Coronary artery (tissue), 2 donors: ENCODE results near the gene MFN2.

ENCODE experiments used
- DNase-seq: peaks from one replicate; pipeline ENCODE4 v3.0.0-alpha.2; 2017; ENCODE audit warnings: low spot score
- H3K27ac ChIP-seq, 2 donors: fragments of 200-600 bp; sonication (generic); one replicate each; pipeline ENCODE4 v1.5.1; 2016 to 2019
- H3K4me3 ChIP-seq: fragments of 200-600 bp; sonication (generic); 2 replicates; pipeline ENCODE4 v1.5.1; 2016; ENCODE audit warnings: mild to moderate bottlenecking, moderate library complexity
- TF ChIP-seq, protein P1 (sequence below): fragments of 200-600 bp; sonication (generic); IDR thresholded peaks from one replicate; pipeline ENCODE4 v1.5.1; 2019; ENCODE audit warnings: antibody characterized with exemption

Gene MFN2

DNA sequence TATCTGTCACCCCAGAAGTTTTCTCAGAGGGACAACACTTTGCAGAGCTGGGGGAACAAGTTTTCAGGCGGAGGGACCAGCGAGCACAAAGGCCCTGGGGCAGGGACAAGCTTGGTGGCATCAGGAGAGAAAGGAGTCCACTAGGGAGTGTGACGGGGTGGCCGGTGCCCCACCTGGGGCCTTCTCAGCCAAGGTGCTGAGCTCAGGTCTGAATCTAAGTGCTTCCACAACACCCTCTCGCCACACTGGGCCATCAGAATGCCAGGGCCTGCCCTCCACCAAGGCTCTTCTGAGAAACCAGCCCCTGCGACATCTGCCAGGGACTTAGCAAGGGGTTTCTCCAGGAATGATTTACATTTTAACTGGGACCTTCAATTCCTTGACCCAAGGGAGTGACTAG, 75.0 kb downstream of the MFN2 start:
- DNase-seq: no peak
- TF ChIP-seq, protein P1, sequence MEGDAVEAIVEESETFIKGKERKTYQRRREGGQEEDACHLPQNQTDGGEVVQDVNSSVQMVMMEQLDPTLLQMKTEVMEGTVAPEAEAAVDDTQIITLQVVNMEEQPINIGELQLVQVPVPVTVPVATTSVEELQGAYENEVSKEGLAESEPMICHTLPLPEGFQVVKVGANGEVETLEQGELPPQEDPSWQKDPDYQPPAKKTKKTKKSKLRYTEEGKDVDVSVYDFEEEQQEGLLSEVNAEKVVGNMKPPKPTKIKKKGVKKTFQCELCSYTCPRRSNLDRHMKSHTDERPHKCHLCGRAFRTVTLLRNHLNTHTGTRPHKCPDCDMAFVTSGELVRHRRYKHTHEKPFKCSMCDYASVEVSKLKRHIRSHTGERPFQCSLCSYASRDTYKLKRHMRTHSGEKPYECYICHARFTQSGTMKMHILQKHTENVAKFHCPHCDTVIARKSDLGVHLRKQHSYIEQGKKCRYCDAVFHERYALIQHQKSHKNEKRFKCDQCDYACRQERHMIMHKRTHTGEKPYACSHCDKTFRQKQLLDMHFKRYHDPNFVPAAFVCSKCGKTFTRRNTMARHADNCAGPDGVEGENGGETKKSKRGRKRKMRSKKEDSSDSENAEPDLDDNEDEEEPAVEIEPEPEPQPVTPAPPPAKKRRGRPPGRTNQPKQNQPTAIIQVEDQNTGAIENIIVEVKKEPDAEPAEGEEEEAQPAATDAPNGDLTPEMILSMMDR: no peak
- Histone ChIP-seq H3K4me3 (no peak overlapping the region), H3K27ac (no peak overlapping the region)

DNA sequence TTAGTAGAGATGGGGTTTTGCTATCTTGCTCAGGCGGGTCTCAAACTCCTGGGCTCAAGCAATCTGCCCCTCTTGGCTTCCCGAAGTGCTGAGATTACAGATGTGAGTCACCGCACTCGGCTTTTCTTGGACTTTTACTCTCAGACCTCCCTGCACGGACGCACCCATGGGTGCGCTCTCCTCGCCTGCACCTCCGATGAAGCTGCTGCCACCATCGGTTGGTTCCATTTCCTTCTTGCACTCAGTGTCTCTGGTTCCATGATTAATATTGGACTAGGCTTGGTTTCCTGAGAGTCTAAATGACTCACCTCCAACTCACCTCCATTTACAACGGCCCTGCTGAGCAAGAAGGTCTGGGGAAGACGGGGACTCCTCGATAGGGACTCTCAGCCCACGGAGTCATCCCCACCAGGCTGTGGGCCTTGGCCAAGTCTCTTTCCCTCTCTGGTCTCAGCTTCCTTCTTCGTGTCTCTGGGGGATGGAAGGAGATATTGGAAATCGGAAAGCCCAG, 76.1 kb downstream of the MFN2 start:
- Histone ChIP-seq H3K4me3 (no peak overlapping the region), H3K27ac (no peak overlapping the region)
- DNase-seq: no peak
- TF ChIP-seq, protein P1: no peak

DNA sequence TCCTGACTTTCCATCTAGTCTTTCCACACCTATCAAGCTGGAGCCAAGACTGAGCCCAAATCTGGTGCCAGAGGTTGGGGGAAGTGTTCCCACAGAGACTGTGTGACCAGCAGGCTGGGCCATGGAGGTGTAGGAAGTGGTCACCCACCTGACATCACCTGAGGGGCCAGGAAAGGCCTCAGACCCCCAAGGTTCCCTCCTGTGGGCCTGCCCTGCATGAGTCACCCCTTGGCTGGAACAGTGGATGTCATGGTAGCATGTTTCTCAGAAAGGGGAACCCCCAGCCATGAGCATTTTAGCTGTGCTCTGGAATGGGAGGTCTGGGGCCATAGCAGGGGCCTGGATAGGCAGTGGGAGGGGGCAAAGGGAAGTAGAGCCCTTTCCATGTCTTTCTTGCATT, 77.1 kb downstream of the MFN2 start:
- no peak overlapping the region for H3K27ac ChIP-seq
- no peak overlapping the region for H3K4me3 ChIP-seq
- DNase-seq: no peak
- TF ChIP-seq, protein P1: no peak

DNA sequence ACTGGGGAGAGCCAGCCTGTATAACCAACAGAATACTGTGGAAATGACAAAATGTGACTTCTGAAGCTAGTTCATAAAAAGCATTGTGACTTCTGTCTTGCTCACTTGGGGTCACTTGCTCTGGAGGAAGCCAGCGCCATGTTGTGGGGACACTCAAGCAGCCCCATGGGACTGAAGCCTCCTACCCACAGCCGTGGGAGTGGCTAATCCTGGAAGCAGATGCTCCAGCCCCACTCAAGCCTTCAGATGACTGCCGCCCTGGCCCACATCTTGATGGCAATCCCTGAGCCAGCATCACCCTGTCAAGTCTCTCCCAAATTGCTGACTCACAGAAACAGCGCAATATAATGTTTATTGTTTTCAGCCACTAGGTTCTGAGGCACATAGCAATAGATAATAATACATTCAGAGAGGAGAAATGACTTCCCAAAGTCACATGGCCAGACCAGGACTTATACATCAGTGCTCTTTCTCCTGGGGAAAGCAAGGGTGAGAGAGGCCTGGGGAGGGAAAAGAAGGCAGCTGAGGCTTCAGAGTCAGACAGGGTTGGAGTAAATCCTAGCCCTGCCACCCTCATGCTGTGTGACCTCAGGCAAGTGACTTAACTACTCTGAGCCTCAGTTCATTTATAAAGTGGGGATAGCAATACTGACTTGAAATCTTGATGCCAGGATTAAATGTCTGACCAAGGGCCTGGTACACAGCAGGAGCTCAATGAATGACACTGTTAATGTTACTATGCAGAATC, 77.9 kb downstream of the MFN2 start:
- TF ChIP-seq, protein P1: no peak
- no peak overlapping the region for H3K27ac ChIP-seq
- no peak overlapping the region for H3K4me3 ChIP-seq
- DNase-seq: no peak

DNA sequence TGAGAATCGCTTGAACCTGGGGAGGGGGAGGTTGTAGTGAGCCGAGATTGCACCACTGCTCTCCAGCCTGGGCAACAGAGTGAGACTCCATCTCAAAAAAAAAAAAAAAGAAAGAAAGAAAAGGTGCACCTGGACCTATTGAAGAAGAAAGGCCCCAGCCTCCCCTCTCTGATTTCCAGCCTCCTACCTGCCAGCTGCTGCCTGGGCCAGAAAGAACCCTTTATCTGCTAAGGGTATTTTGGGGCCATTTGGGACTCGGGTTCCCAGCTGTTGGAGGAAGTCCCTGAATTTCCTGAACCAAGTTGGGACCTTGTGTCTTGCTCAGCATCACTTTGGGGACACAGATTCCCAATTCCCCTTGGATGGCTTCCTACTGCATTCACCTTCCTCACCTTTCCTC, 79.0 kb downstream of the MFN2 start:
- H3K27ac ChIP-seq: no peak overlapping the region
- H3K4me3 ChIP-seq: no peak overlapping the region
- no peak for DNase-seq
- TF ChIP-seq, protein P1: no peak

DNA sequence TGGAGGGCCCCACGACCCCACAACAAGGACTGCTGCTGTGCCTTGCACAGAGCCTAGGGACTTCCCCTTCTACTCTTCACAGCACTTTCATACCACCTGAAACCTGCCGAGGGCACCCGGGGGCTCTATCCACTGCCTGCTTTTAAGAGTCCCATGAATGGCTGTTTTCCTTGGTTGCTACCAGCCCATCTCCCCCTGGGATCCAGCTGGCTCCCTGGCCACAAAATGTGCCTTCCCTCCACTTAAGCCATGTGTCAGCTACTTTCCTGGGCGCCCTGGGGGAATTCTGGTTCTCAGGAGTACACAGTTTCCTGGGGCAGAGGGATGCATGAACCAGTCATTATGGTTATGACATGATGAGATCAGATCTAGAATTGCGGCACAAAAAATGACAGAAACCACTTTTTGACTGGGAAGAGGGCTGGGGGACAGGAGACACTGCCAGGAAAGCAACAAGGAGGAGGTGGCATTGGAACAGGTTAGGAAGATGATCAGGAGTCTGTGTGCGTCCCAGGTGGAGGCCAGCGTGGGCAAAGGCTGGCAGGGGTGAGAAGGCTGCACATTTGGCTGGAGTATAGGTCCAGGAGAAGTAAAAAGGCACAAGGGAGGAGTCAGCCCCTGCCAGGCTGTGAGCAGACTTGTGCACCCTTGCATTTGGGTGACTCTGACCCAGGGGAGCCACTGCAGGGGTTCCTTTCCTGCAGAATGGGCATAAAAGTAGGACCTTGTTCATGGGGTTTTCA, 79.6 kb downstream of the MFN2 start:
- H3K4me3 ChIP-seq: no peak overlapping the region
- no peak overlapping the region for H3K27ac ChIP-seq
- no peak for DNase-seq
- TF ChIP-seq, protein P1: no peak

DNA sequence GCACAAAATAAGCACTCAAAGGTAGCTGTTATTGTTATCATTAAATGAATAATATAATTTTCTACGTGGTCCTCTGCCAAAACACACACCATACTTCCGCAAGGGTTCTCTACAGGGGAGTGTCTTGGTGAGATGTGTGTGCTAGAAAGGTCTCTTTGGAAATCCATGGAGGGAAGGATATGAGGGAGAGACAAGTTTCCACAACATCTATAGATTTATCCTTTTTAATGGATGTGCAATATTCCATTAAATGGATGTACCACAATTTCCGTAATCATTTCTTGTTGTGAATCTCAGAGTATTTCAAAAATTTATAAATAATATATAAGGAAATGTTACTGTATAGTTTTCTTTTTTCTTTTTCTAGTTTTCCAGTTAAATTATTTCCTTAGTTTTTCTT, 80.3 kb downstream of the MFN2 start:
- Histone ChIP-seq H3K4me3 (no peak overlapping the region), H3K27ac (no peak overlapping the region)
- TF ChIP-seq, protein P1: no peak
- no peak for DNase-seq
